ENCODE data around the gene PARD3B. TPM values are rescaled to one million over a fixed set of nuclear protein-coding genes. Genes with fewer than 3 reads are reported as not detected.

PARD3B gene
- total RNA-seq, 1 experiment from 2014 or later, result 2.0 TPM

- CTCF ChIA-PET, result no interaction called here
- Histone ChIP-seq H3K27me3 (ENCODE audit: insufficient read depth, low read length) (peaks cover 4% of the 10 kb centered on the region; the same call in 1 of the 2 replicates), H3K9me3 (ENCODE audit: control insufficient read depth in 1 of 2, insufficient read depth in 1 of 2, low read depth in 1 of 2, low read length in 2 of 2) (no peaks in the 10 kb centered on the region), H3K9me2 (ENCODE audit: insufficient read depth) (no peaks in the 10 kb centered on the region), H3K36me3 (ENCODE audit: control insufficient read depth in 1 of 2, insufficient read depth in 2 of 2, low read length in 2 of 2) (no peaks in the 10 kb centered on the region), H3K9ac (ENCODE audit: low read length) (no peak overlapping the region), H3K27ac (ENCODE audit: low read depth, low read length) (no peak overlapping the region), H3K4me1 (ENCODE audit: control insufficient read depth in 1 of 2, insufficient read depth in 2 of 2, low read length in 2 of 2) (no peaks in the 10 kb centered on the region), H3K4me2 (ENCODE audit: low read length) (no peak overlapping the region), H4K20me1 (ENCODE audit: insufficient read depth) (no peaks in the 10 kb centered on the region), H2AFZ (ENCODE audit: low read depth, low read length, poor library complexity, severe bottlenecking) (no peak overlapping the region), H3K4me3 (replicated peaks in 1 of 2; ENCODE audit: low read depth in 1 of 2, low read length in 2 of 2) (no peak overlapping the region), H3K79me2 (ENCODE audit: insufficient read depth, low read length) (no peaks in the 10 kb centered on the region)
- DNase-seq (ENCODE audit: low read depth, low spot score), result no peak
- no TSS peak for BruUV-seq (replicated peaks)
- intact Hi-C loops (cut with micrococcal nuclease), result no loop called here
- TF ChIP-seq RAD21 (IDR thresholded peaks at IDR 0.05; ENCODE audit: low read depth) (no peak), CEBPB (IDR thresholded peaks at IDR 0.05; ENCODE audit: low read depth) (no peak), SP1 (IDR thresholded peaks at IDR 0.05; ENCODE audit: low read depth) (no peak)
- POLR2A ChIA-PET, result interaction anchor here (0.6 kb wide), 1 partner anchor 83 kb away, joined by 4 read pairs; no protein-coding TSS in a partner anchor
- ATAC-seq, result no peak
- RAD21 ChIA-PET (ENCODE audit: low non-redundant PET in 1 of 2, low total read pairs in 2 of 2, uncharacterized antibody in 2 of 2, unreplicated experiment in 2 of 2), result no interaction called here
These were observed 1000.9 kb downstream of the PARD3B start for GRCh38 chr2:205545971-205546816.

GRCh38 chr2:205555566-205556230 lies 1010.4 kb downstream of the PARD3B start:
- Histone ChIP-seq H3K9me3 (ENCODE audit: control insufficient read depth in 1 of 2, insufficient read depth in 1 of 2, low read depth in 1 of 2, low read length in 2 of 2) (no peaks in the 10 kb centered on the region), H3K36me3 (ENCODE audit: control insufficient read depth in 1 of 2, insufficient read depth in 2 of 2, low read length in 2 of 2) (no peaks in the 10 kb centered on the region), H3K9ac (ENCODE audit: low read length) (no peak overlapping the region), H3K4me2 (ENCODE audit: low read length) (no peak overlapping the region), H3K9me2 (ENCODE audit: insufficient read depth) (no peaks in the 10 kb centered on the region), H4K20me1 (ENCODE audit: insufficient read depth) (no peaks in the 10 kb centered on the region), H3K4me1 (ENCODE audit: control insufficient read depth in 1 of 2, insufficient read depth in 2 of 2, low read length in 2 of 2) (no peaks in the 10 kb centered on the region), H3K79me2 (ENCODE audit: insufficient read depth, low read length) (no peaks in the 10 kb centered on the region), H3K4me3 (replicated peaks in 1 of 2; ENCODE audit: low read depth in 1 of 2, low read length in 2 of 2) (no peak overlapping the region), H2AFZ (ENCODE audit: low read depth, low read length, poor library complexity, severe bottlenecking) (no peak overlapping the region), H3K27me3 (ENCODE audit: insufficient read depth, low read length) (peaks cover 12% of the 10 kb centered on the region; the same call in 1 of the 2 replicates), H3K27ac (ENCODE audit: low read depth, low read length) (no peak overlapping the region)
- RAD21 ChIA-PET (ENCODE audit: low non-redundant PET in 1 of 2, low total read pairs in 2 of 2, uncharacterized antibody in 2 of 2, unreplicated experiment in 2 of 2), result no interaction called here
- no peak for TF ChIP-seq ATF3 (IDR thresholded peaks at IDR 0.05)
- no peak for TF ChIP-seq CEBPB (IDR thresholded peaks at IDR 0.05; ENCODE audit: low read depth)
- TF ChIP-seq POLR2A (IDR thresholded peaks at IDR 0.05; ENCODE audit: borderline replicate concordance, extremely low read depth, insufficient read depth, insufficient read length), result no peak
- TF ChIP-seq RAD21 (IDR thresholded peaks at IDR 0.05; ENCODE audit: low read depth), result no peak
- no peak for TF ChIP-seq EGR1 (IDR thresholded peaks at IDR 0.05; ENCODE audit: low read depth)
- no peak for TF ChIP-seq CTCF (IDR thresholded peaks at IDR 0.05 in 2 of 3, conservative IDR thresholded peaks at IDR 0.05 in 1 of 3; ENCODE audit: borderline replicate concordance in 1 of 3, insufficient read depth in 1 of 3, low read depth in 2 of 3, low read length in 2 of 3)
- no peak for TF ChIP-seq ELF1 (IDR thresholded peaks at IDR 0.05; ENCODE audit: borderline replicate concordance, low read depth)
- no peak for TF ChIP-seq POLR2AphosphoS5 (IDR thresholded peaks at IDR 0.05; ENCODE audit: low read depth, low read length)
- TF ChIP-seq MAX (IDR thresholded peaks at IDR 0.05), result no peak
- no TSS peak for BruUV-seq (replicated peaks)
- no peak for ATAC-seq
- DNase-seq (ENCODE audit: low read depth, low spot score), result no peak
- intact Hi-C loops (cut with micrococcal nuclease), result no loop called here
- POLR2A ChIA-PET, result no interaction called here
- CTCF ChIA-PET, result no interaction called here
